ENCODE results near the gene NXPE1. TPM values are rescaled to one million over a fixed set of nuclear protein-coding genes. Genes with fewer than 3 reads are reported as not detected.

Gene NXPE1
- total RNA-seq, 4 donors from 2014 or later = not detected

- DNase-seq (ENCODE audit: low spot score in 2 of 2) = no peak
Measured at GRCh38 chr11:114571712-114572111, 12.0 kb upstream of the NXPE1 start.

DNA sequence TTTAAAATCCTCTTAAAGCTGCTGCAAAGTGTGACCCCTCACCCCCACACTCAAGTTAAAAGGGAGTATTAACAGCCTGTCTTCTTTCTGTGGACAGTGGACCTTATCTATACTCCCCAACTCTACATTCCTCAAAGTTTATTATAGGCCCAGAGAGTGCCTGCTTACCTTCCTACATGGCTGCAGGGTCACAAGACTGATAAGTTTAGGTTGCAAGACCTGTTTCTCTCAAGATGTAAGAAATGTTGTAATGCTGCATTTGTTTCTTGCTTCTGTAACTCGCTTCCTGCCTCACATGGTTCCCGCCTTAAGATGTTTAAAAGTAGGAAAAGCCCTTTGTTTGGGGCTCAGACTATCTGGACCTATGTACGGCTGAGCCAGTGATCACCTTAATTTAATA is 10.1 kb upstream of the NXPE1 start:
- Histone ChIP-seq H3K4me1 (no peaks in the 10 kb centered on the region), H3K36me3 (no peaks in the 10 kb centered on the region), H3K27ac (no peak overlapping the region), H3K27me3 (no peaks in the 10 kb centered on the region), H3K4me3 (no peak overlapping the region), H3K9me3 (no peaks in the 10 kb centered on the region)
- no peak for TF ChIP-seq CTCF (IDR thresholded peaks at IDR 0.05)
- TF ChIP-seq POLR2A (IDR thresholded peaks at IDR 0.05) = no peak
- no peak for TF ChIP-seq POLR2AphosphoS5 (IDR thresholded peaks at IDR 0.05)
- no peak for TF ChIP-seq EP300 (IDR thresholded peaks at IDR 0.05)
- WGBS = 69% methylated on average over 3 of the region's 3 CpGs
- DNase-seq (ENCODE audit: low spot score in 2 of 2) = no peak

More at GRCh38 chr11:114571712-114572111, 12.0 kb upstream of the NXPE1 start:
- Histone ChIP-seq H3K4me1 (no peaks in the 10 kb centered on the region), H3K9me3 (peaks cover 4% of the 10 kb centered on the region), H3K27me3 (no peaks in the 10 kb centered on the region), H3K36me3 (no peaks in the 10 kb centered on the region), H3K4me3 (no peak overlapping the region), H3K27ac (no peak overlapping the region)
- WGBS = 56% methylated on average over 1 of the region's 1 CpG
- TF ChIP-seq POLR2A (IDR thresholded peaks at IDR 0.05) (no peak), CTCF (IDR thresholded peaks at IDR 0.05) (no peak), EP300 (IDR thresholded peaks at IDR 0.05) (no peak), POLR2AphosphoS5 (IDR thresholded peaks at IDR 0.05) (no peak)

DNA sequence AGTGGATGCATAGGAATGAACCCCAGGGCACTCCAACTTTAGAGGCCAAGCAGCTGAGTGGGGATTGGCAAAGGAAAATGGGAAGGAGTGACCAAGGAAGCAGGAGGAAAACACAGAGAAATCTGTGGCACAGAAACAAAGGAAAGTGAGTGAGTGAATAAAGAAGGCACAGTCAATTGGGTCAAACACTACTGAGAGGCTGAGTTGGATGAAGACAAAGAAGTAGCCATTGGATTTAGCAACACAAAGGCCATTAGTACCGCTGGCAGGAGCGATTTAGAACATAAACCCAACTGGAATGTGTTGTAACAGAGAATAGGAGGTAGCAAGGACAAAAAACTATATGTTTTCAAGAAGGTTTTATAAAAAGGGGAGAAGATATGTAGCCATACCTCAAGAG is 6.6 kb upstream of the NXPE1 start:
- 67% methylated on average over 2 of the region's 2 CpGs for WGBS
- no peaks in the 10 kb centered on the region for H3K27me3 ChIP-seq
- H3K4me3 ChIP-seq = no peak overlapping the region
- H3K4me1 ChIP-seq = no peaks in the 10 kb centered on the region
- no peak overlapping the region for H3K27ac ChIP-seq
- TF ChIP-seq CTCF (IDR thresholded peaks at IDR 0.05) (no peak), EP300 (IDR thresholded peaks at IDR 0.05) (no peak), POLR2A (IDR thresholded peaks at IDR 0.05) (no peak), POLR2AphosphoS5 (IDR thresholded peaks at IDR 0.05) (no peak)
- DNase-seq (ENCODE audit: low spot score in 2 of 2) = no peak
- no peaks in the 10 kb centered on the region for H3K36me3 ChIP-seq
- peaks cover 3% of the 10 kb centered on the region for H3K9me3 ChIP-seq

DNA sequence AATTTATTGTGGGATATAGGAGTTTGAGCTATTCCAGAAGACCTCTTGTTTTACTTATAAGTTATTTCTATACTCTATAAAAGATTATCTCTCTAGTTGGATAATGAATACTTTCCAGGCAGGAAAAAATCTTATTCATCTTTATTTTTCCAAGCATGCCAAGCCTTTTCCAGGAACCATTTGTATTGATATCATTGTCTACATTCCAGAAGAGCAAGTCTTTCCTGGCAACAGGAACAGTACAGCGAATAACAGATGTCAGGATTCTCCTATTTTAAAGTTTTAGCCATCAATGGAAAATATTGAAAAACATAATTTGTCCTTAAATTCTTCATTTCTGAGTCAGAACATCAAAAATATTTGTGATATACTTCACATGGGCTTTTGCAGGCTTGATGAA is 5.2 kb upstream of the NXPE1 start:
- H3K27me3 ChIP-seq = no peaks in the 10 kb centered on the region
- no peak for TF ChIP-seq EP300 (IDR thresholded peaks at IDR 0.05)
- no peak for TF ChIP-seq POLR2A (IDR thresholded peaks at IDR 0.05)
- no peak for TF ChIP-seq CTCF (IDR thresholded peaks at IDR 0.05)
- no peak for TF ChIP-seq POLR2AphosphoS5 (IDR thresholded peaks at IDR 0.05)
- H3K36me3 ChIP-seq = no peaks in the 10 kb centered on the region
- H3K9me3 ChIP-seq = peaks cover 3% of the 10 kb centered on the region
- H3K4me1 ChIP-seq = no peaks in the 10 kb centered on the region
- no peak overlapping the region for H3K4me3 ChIP-seq
- no peak overlapping the region for H3K27ac ChIP-seq
- WGBS = 64% methylated on average over 1 of the region's 1 CpG
- DNase-seq (ENCODE audit: low spot score in 2 of 2) = no peak

DNA sequence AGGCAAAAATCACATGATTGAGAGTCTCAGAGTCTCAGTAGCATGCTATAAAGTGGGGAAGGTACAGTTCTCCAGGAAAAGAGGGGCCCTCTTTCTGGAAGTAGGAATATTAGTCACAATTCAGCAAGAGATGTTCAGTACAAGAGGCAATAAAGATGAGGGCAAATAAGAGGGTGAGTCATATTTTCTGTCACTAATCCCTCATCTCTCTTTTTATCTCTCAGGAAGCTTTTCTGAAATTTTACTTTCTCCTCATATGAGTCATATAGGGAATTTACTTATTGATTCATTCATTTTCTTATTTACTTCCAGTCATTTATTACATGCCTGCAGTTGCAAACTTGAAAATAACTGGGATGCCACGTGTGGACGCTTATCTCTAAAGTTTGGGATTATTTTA is 3.4 kb upstream of the NXPE1 start:
- Histone ChIP-seq H3K27me3 (no peaks in the 10 kb centered on the region), H3K4me3 (no peak overlapping the region), H3K36me3 (no peaks in the 10 kb centered on the region), H3K27ac (no peak overlapping the region), H3K4me1 (no peaks in the 10 kb centered on the region), H3K9me3 (peaks cover 3% of the 10 kb centered on the region)
- no peak for DNase-seq (ENCODE audit: low spot score in 2 of 2)
- TF ChIP-seq POLR2A (IDR thresholded peaks at IDR 0.05) (no peak), POLR2AphosphoS5 (IDR thresholded peaks at IDR 0.05) (no peak), CTCF (IDR thresholded peaks at IDR 0.05) (no peak), EP300 (IDR thresholded peaks at IDR 0.05) (no peak)
- WGBS = 49% methylated on average over 2 of the region's 2 CpGs
